Measurements from ENCODE around the gene JAM3. TPM values are rescaled to one million over a fixed set of nuclear protein-coding genes. Genes with fewer than 3 reads are reported as not detected.
"Not testable (repeated sequence)": the region's sequence is repeated elsewhere in the genome, so short reads cannot be mapped to it uniquely, and the experiment has no call there.

JAM3 gene
- total RNA-seq, 1 experiment from 2014 or later = 155 TPM

DNA sequence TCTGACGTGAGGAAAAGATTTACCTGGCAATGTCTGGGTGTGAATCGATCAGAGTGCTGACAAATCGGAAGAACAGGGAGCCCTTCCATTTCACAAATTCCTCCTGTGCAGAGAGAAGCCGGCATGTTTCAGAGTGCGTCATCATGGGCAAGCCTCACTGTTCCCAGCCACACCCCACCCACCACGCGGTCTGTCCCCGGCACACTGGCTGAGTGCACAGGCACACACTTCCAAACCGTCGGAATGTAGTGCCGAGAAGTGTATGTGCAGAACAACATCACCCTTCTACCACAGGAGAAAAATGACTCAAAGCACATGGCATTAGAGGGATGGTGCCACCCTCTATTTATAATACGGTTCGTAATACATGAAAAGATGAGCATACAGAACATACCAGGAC, 107.4 kb downstream of the JAM3 start:
- H3K27ac ChIP-seq = no peak overlapping the region
- no peak overlapping the region for H3K4me3 ChIP-seq
- no peaks in the 10 kb centered on the region for H3K9me3 ChIP-seq (replicated peaks)
- no peaks in the 10 kb centered on the region for H3K27me3 ChIP-seq
- no peaks in the 10 kb centered on the region for H3K4me1 ChIP-seq
- DNase-seq = no peak
- peaks cover 96% of the 10 kb centered on the region for H3K36me3 ChIP-seq

- no peaks in the 10 kb centered on the region for H3K4me1 ChIP-seq
- H3K9me3 ChIP-seq (replicated peaks) = no peaks in the 10 kb centered on the region
- no peak overlapping the region for H3K4me3 ChIP-seq
- H3K36me3 ChIP-seq = peaks cover 94% of the 10 kb centered on the region
- no peaks in the 10 kb centered on the region for H3K27me3 ChIP-seq
- no peak overlapping the region for H3K27ac ChIP-seq
- no peak for DNase-seq
These were observed 109.3 kb downstream of the JAM3 start for GRCh38 chr11:134178032-134178674.

- Histone ChIP-seq H3K27me3 (no peaks in the 10 kb centered on the region), H3K36me3 (peaks cover 90% of the 10 kb centered on the region), H3K4me1 (no peaks in the 10 kb centered on the region), H3K9me3 (replicated peaks) (no peaks in the 10 kb centered on the region), H3K27ac (no peak overlapping the region), H3K4me3 (no peak overlapping the region)
- no peak for DNase-seq
These were observed 112.8 kb downstream of the JAM3 start for GRCh38 chr11:134181707-134182106.

DNA sequence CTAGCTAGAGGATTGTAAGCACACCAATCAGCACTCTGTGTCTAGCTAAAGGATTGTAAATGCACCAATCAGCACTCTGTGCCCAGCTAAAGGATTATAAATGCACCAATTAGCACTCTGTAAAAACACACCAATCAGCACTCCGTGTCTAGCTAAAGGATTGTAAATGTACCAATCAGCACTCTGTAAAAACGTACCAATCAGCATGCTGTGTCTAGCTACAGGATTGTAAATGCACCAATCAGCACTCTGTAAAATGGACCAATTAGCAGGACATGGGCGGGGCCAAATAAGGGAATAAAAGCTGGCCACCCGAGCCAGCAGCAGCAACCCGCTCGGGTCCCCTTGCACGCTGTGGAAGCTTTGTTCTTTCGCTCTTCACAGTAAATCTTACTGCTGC, 119.2 kb downstream of the JAM3 start:
- not testable (repeated sequence) for H3K4me3 ChIP-seq; DNase-seq; H3K4me1 ChIP-seq; H3K27ac ChIP-seq; H3K27me3 ChIP-seq; H3K9me3 ChIP-seq (replicated peaks)
- peaks cover 90% of the 10 kb centered on the region for H3K36me3 ChIP-seq

DNA sequence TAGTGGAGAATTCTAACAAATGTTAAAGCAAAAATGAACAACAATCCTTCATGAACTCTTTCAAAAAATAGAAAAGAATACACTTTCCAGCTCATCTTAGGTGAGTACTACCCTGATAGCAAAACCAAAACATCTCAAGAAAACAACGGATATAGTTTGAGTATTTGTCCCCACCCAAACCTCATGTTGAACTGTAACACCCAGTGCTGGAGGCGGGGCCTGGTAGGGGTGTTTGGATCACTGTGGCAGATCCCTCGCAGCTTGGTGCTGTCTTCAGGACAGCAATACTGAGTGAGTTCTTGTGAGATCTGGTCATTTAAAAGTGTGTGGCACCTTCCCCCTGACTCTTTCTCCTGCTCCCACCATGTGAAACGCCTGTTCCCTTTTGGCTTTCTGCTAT, 127.9 kb downstream of the JAM3 start:
- Histone ChIP-seq H3K4me3 (no peak overlapping the region), H3K4me1 (no peaks in the 10 kb centered on the region), H3K27me3 (no peaks in the 10 kb centered on the region), H3K9me3 (replicated peaks) (no peaks in the 10 kb centered on the region), H3K36me3 (peaks cover 77% of the 10 kb centered on the region), H3K27ac (no peak overlapping the region)
- DNase-seq = no peak

DNA sequence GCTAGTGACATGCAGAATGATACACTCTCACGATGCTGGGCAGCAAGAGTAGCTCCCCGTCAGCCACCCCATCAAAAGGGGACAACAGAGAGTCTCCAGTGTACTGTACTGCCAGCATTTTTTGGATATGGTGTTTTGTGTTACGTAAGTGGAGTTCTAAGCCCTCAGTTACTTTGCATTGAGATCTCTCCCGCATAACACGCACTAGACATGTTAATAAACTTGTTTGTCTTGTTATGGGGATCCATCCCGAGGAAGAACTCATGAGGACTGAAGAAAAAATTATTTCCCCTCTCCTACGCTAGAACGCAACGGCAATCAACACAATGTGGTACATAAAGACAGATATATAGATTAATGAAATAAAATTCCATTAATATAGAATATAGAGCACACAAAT, 130.7 kb downstream of the JAM3 start:
- no peak for DNase-seq
- Histone ChIP-seq H3K4me3 (no peak overlapping the region), H3K36me3 (peaks cover 77% of the 10 kb centered on the region), H3K4me1 (no peaks in the 10 kb centered on the region), H3K27ac (no peak overlapping the region), H3K27me3 (no peaks in the 10 kb centered on the region), H3K9me3 (replicated peaks) (no peaks in the 10 kb centered on the region)

DNA sequence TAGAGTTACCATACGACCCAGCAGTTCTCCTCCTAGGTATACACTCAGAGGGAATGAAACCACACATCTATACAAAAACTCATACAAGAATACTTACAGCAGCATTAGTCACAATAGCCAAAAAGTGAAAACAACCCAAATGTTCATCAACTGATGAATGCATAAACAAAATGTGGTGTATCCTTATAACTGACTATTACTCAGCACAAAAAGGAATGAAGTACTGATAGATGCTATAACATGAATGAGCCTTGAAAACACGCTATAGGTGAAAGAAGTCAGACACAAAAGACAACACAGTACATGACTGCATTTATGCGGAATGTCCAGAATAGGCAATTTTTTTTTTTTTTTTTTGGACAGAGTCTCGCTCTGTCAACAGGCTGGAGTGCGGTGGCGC, 131.8 kb downstream of the JAM3 start:
- Histone ChIP-seq H3K4me1 (no peaks in the 10 kb centered on the region), H3K27me3 (no peaks in the 10 kb centered on the region), H3K9me3 (replicated peaks) (no peaks in the 10 kb centered on the region), H3K4me3 (no peak overlapping the region), H3K27ac (no peak overlapping the region), H3K36me3 (peaks cover 80% of the 10 kb centered on the region)
- no peak for DNase-seq

Other genes with a start within 250 kb of the JAM3 start
- not detected in 2 replicates for gene SPATA19, start 223.6 kb upstream of the JAM3 start, total RNA-seq (2014; rRNA removed; shearing (Covaris generic))
- gene IGSF9B, start 112.1 kb upstream of the JAM3 start, total RNA-seq (2014; rRNA removed; shearing (Covaris generic)) = not detected in 2 replicates
- gene NCAPD3, start 154.9 kb downstream of the JAM3 start, total RNA-seq (2014; rRNA removed; shearing (Covaris generic)) = 71.2 and 75.7 TPM in 2 replicates
- 38.2 and 39.1 TPM in 2 replicates for gene VPS26B, start 155.6 kb downstream of the JAM3 start, total RNA-seq (2014; rRNA removed; shearing (Covaris generic))
- gene THYN1, start 184.3 kb downstream of the JAM3 start, total RNA-seq (2014; rRNA removed; shearing (Covaris generic)) = 80.1 and 88.0 TPM in 2 replicates
- 31.3 and 32.3 TPM in 2 replicates for gene ACAD8, start 184.5 kb downstream of the JAM3 start, total RNA-seq (2014; rRNA removed; shearing (Covaris generic))
- not detected in 2 replicates for gene GLB1L3, start 207.3 kb downstream of the JAM3 start, total RNA-seq (2014; rRNA removed; shearing (Covaris generic))

Data from SJCRH30 (cell line).